Endodermal cell (in vitro differentiated cells): ENCODE results near the gene HIPK1. TPM values are rescaled to one million over a fixed set of nuclear protein-coding genes. Genes with fewer than 3 reads are reported as not detected.

Experiments used
- DNase-seq: peaks from one replicate; pipeline ENCODE4 v3.0.0-alpha.2; 2017
- H3K27ac ChIP-seq: 2 replicates; pipeline ENCODE4 v1.5.1; 2013; ENCODE audit warnings: mild to moderate bottlenecking, low read depth, low read length, moderate library complexity
- H3K27me3 ChIP-seq: 2 replicates; pipeline ENCODE4 v1.6.1; 2013; ENCODE audit warnings: mild to moderate bottlenecking, low read length, moderate library complexity; ENCODE audit not compliant: insufficient read depth, control insufficient read depth, poor library complexity, severe bottlenecking
- H3K36me3 ChIP-seq: 2 replicates; pipeline ENCODE4 v1.7.0; 2013; ENCODE audit warnings: mild to moderate bottlenecking, low read length, moderate library complexity; ENCODE audit not compliant: control insufficient read depth, insufficient read depth
- H3K4me1 ChIP-seq: one replicate; pipeline ENCODE4 v1.7.0; 2013; ENCODE audit warnings: low read length; ENCODE audit not compliant: control insufficient read depth, insufficient read depth
- H3K4me3 ChIP-seq: 2 replicates; pipeline ENCODE4 v1.5.1; 2013; ENCODE audit warnings: mild to moderate bottlenecking, low read length, moderate library complexity
- H3K9ac ChIP-seq: 2 replicates; pipeline ENCODE4 v1.6.1; 2013; ENCODE audit warnings: mild to moderate bottlenecking, low read length, moderate library complexity; ENCODE audit not compliant: poor library complexity, severe bottlenecking; ENCODE audit errors: extremely low read depth
- H3K9me3 ChIP-seq: 2 replicates; pipeline ENCODE4 v1.6.1; 2013; ENCODE audit warnings: mild to moderate bottlenecking, low read length, moderate library complexity; ENCODE audit not compliant: control insufficient read depth
- H3K27ac Mint-ChIP-seq: 2 replicates; pipeline ENCODE4 v1.8.0; 2020; ENCODE audit warnings: mixed read lengths
- H3K27me3 Mint-ChIP-seq: 2 replicates; pipeline ENCODE4 v1.8.0; 2021; ENCODE audit warnings: mild to moderate bottlenecking, mixed read lengths; ENCODE audit not compliant: insufficient read depth
- H3K36me3 Mint-ChIP-seq: 2 replicates; pipeline ENCODE4 v1.8.0; 2020; ENCODE audit warnings: low read depth, mixed read lengths
- H3K4me1 Mint-ChIP-seq: 2 replicates; pipeline ENCODE4 v1.8.0; 2020; ENCODE audit warnings: mixed read lengths
- H3K4me3 Mint-ChIP-seq: 2 replicates; pipeline ENCODE4 v1.8.0; 2020; ENCODE audit warnings: mild to moderate bottlenecking, moderate library complexity, mixed read lengths
- H3K9me3 Mint-ChIP-seq: 2 replicates; pipeline ENCODE4 v1.8.0; 2020; ENCODE audit warnings: mild to moderate bottlenecking, mixed read lengths
- WGBS, 2 experiments: methylation state at CpG; one replicate each; pipeline versions ENCODE4 v1.1.5 to v1.1.7; 2013; ENCODE audit warnings: missing lambda C conversion rate in 2 of 2, mixed read lengths in 1 of 2; ENCODE audit not compliant: insufficient coverage in 1 of 2, insufficient read length in 1 of 2; 5-methylcytosine and 5-hydroxymethylcytosine counted together
- long read RNA-seq, 4 experiments: library from polyadenylated mRNA in 2 of 4; library from RNA in 1 of 4; library from capped mRNA in 1 of 4; stranded (forward) in 3 of 4; unstranded in 1 of 4; transcript quantifications; one replicate each; pipeline ENCODE4 v2.0.0, GENCODE V29; 2020 to 2021; ENCODE audit warnings: inconsistent platforms in 1 of 4
- polyA plus RNA-seq, 2 experiments: library from polyadenylated mRNA; stranded (reverse); fragments of 50-300 nt; gene quantifications; one replicate each; pipeline ENCODE4 v1.2.3, GENCODE V29; 2013
- total RNA-seq, 2 donors: library from RNA; stranded (reverse); fragmentation: NEBNext Ultra II Directional in 1 of 2; extraction: Animal tissue kit (Norgen Biotek cat#: 25700) in 1 of 2; gene quantifications; 2 replicates in 1 of 2; 3 replicates in 1 of 2; pipeline ENCODE4 v1.2.1, GENCODE V29; 2021
- TF ChIP-seq, protein P1 (sequence below): fragments of 200-600 bp; sonication (generic); conservative IDR thresholded peaks from 2 replicates; pipeline ENCODE4 v1.5.0; 2021; ENCODE audit warnings: antibody characterized with exemption, mild to moderate bottlenecking

Gene HIPK1
- 10 to 100 TPM; 71.4 to 79.2 TPM for total RNA-seq
- 35.6 TPM for polyA plus RNA-seq (2013, experiment 1 of 2)
- 35.1 TPM for polyA plus RNA-seq (2013, experiment 2 of 2)
- long read RNA-seq, experiment 1, partial matches to known transcripts, result 1 of 15 reads
- long read RNA-seq, experiment 1, other reads (novel, unspliced or antisense), result 14 of 15 reads
- long read RNA-seq, experiment 2, full-length matches to known transcripts, result 13 of 43 reads
- long read RNA-seq, experiment 2, partial matches to known transcripts, result 28 of 43 reads
- long read RNA-seq, experiment 2, other reads (novel, unspliced or antisense), result 2 of 43 reads
- long read RNA-seq, experiment 3, partial matches to known transcripts, result 10 of 23 reads
- long read RNA-seq, experiment 3, other reads (novel, unspliced or antisense), result 13 of 23 reads
- long read RNA-seq, experiment 4, result 0 reads

DNA sequence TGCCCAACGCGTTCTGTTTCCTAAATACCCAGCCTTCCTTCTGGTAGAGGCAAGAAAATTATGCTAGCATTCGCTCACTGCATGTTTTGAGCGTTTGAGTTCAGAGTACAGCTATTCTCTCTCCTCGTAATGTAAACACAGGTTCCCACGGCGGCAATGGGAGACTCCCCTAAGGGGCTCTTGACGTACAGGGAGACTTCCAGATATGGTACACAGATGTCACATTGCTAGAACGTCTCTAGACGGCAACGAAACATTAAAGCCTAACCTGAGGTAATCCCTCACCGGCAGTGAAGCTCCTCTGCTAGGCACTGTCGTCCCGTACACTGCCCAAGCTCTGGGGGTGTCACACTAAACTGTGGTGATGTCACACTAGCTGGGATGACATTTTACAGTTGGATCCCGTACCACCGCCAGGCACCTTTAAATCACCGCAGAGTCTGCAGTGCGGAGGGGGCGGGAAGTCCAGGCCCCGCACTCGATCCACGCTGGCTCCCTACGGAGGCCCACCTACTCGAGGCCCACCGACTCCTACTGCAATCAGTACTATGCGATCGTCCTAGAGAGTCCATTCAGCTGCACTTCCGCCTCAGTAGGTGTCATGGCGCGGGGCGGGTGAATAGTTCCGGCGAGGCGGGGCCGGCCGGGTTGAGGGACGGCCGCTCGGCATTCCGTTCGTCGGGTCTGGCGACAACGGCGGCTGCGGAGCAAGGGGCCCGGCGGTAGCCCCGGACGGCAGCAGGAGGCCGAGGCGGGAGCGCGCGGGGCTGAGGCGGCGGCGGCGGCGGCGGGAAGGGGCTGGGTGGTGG, at the start of gene HIPK1:
Gene HIPK1, plus strand, starts transcription at position 384 of the 809 bp plus-strand sequence.
- Mint-ChIP-seq H3K4me3 (peak within 1 kb of the TSS; percentile 88), H3K27ac (peak within 1 kb of the TSS; percentile 95), H3K4me1 (peaks cover 34% of the 10 kb centered on the region), H3K9me3 (no peaks in the 10 kb centered on the region), H3K27me3 (peaks cover 8% of the 10 kb centered on the region), H3K36me3 (no peaks in the 10 kb centered on the region)
- TF ChIP-seq, protein P1, sequence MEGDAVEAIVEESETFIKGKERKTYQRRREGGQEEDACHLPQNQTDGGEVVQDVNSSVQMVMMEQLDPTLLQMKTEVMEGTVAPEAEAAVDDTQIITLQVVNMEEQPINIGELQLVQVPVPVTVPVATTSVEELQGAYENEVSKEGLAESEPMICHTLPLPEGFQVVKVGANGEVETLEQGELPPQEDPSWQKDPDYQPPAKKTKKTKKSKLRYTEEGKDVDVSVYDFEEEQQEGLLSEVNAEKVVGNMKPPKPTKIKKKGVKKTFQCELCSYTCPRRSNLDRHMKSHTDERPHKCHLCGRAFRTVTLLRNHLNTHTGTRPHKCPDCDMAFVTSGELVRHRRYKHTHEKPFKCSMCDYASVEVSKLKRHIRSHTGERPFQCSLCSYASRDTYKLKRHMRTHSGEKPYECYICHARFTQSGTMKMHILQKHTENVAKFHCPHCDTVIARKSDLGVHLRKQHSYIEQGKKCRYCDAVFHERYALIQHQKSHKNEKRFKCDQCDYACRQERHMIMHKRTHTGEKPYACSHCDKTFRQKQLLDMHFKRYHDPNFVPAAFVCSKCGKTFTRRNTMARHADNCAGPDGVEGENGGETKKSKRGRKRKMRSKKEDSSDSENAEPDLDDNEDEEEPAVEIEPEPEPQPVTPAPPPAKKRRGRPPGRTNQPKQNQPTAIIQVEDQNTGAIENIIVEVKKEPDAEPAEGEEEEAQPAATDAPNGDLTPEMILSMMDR, result no peak
- H3K9me3 ChIP-seq, result no peaks in the 10 kb centered on the region
- peak; percentile 98 for DNase-seq
- H3K27me3 ChIP-seq, result peaks cover 11% of the 10 kb centered on the region
- no peaks in the 10 kb centered on the region for H3K36me3 ChIP-seq
- H3K9ac ChIP-seq, result peak within 1 kb of the TSS; percentile 86
- peaks cover 8% of the 10 kb centered on the region for H3K4me1 ChIP-seq
- WGBS, 2 experiments, result 2 to 3% methylated on average over 21 to 60 of the region's 61 CpGs
- peak within 1 kb of the TSS; percentile 96 for H3K4me3 ChIP-seq
- H3K27ac ChIP-seq, result peak within 1 kb of the TSS; percentile 68

GRCh38 chr1:113879739-113880038, 49.4 kb upstream of the HIPK1 start:
- Histone ChIP-seq H3K36me3 (no peaks in the 10 kb centered on the region), H3K4me1 (no peaks in the 10 kb centered on the region), H3K27ac (no peak overlapping the region), H3K9ac (no peak overlapping the region), H3K27me3 (no peaks in the 10 kb centered on the region), H3K9me3 (no peaks in the 10 kb centered on the region), H3K4me3 (no peak overlapping the region)
- 80 to 97% methylated on average over 1 to 4 of the region's 4 CpGs for WGBS, 2 experiments
- H3K4me3 Mint-ChIP-seq, result no peak overlapping the region
- no peaks in the 10 kb centered on the region for H3K9me3 Mint-ChIP-seq
- DNase-seq, result no peak
- no peaks in the 10 kb centered on the region for H3K36me3 Mint-ChIP-seq
- peaks cover 29% of the 10 kb centered on the region for H3K4me1 Mint-ChIP-seq
- H3K27ac Mint-ChIP-seq, result no peak overlapping the region
- H3K27me3 Mint-ChIP-seq, result no peaks in the 10 kb centered on the region
- TF ChIP-seq, protein P1, result no peak

DNA sequence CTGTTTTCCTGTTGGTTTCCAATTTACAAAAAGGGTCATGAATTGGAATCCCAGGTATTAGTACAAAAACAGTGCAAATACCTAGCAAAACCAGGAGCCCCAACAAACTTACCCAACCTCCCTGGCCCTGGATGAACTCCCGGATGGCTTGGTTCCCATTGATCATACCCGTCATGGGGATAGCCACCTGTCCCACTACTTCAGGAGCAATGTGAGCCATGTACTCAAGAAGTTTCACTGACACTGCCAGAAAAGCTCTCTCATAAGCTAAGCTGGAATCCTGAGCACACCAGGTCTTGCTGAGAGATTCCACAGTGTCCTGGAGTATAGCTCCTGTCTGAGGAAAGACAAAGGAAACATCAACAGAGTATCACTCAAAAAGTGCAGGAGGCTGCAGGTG, 47.5 kb upstream of the HIPK1 start:
- Mint-ChIP-seq H3K4me3 (no peak overlapping the region), H3K9me3 (no peaks in the 10 kb centered on the region), H3K36me3 (no peaks in the 10 kb centered on the region), H3K27ac (no peak overlapping the region), H3K4me1 (peaks cover 29% of the 10 kb centered on the region), H3K27me3 (no peaks in the 10 kb centered on the region)
- TF ChIP-seq, protein P1, result no peak
- H3K27ac ChIP-seq, result no peak overlapping the region
- H3K9ac ChIP-seq, result no peak overlapping the region
- DNase-seq, result no peak
- 92 to 100% methylated on average over 2 of the region's 2 CpGs for WGBS, 2 experiments
- H3K4me3 ChIP-seq, result no peak overlapping the region
- H3K27me3 ChIP-seq, result no peaks in the 10 kb centered on the region
- no peaks in the 10 kb centered on the region for H3K4me1 ChIP-seq
- H3K9me3 ChIP-seq, result no peaks in the 10 kb centered on the region
- H3K36me3 ChIP-seq, result no peaks in the 10 kb centered on the region
